Uterus (tissue), 2 donors: ENCODE data around the gene PRRG1.

Experiments used
- POLR2A ChIP-seq, 2 donors: fragments of 450-650 bp; IDR thresholded peaks; one replicate each; pipeline ENCODE4 v1.6.1; 2016; ENCODE audit warnings: antibody characterized with exemption in 2 of 2, mild to moderate bottlenecking in 1 of 2, moderate library complexity in 1 of 2
- TF ChIP-seq, protein P1 (sequence below), 4 experiments: fragments of 200-600 bp in 2 of 4; fragments of 450-650 bp in 2 of 4; sonication (generic) in 2 of 4; IDR thresholded peaks; one replicate each; pipeline ENCODE4 v1.5.1; 2016 to 2019; ENCODE audit warnings: antibody characterized with exemption in 4 of 4, mild to moderate bottlenecking in 2 of 4, moderate library complexity in 1 of 4

- TF ChIP-seq, protein P1, sequence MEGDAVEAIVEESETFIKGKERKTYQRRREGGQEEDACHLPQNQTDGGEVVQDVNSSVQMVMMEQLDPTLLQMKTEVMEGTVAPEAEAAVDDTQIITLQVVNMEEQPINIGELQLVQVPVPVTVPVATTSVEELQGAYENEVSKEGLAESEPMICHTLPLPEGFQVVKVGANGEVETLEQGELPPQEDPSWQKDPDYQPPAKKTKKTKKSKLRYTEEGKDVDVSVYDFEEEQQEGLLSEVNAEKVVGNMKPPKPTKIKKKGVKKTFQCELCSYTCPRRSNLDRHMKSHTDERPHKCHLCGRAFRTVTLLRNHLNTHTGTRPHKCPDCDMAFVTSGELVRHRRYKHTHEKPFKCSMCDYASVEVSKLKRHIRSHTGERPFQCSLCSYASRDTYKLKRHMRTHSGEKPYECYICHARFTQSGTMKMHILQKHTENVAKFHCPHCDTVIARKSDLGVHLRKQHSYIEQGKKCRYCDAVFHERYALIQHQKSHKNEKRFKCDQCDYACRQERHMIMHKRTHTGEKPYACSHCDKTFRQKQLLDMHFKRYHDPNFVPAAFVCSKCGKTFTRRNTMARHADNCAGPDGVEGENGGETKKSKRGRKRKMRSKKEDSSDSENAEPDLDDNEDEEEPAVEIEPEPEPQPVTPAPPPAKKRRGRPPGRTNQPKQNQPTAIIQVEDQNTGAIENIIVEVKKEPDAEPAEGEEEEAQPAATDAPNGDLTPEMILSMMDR (IDR thresholded peaks at IDR 0.05) = no peak
- no peak for TF ChIP-seq POLR2A (IDR thresholded peaks at IDR 0.05)
Observed at GRCh38 chrX:37420185-37420584, 71.0 kb downstream of the PRRG1 start.
